Measurements from ENCODE around the gene PBLD.

- TF ChIP-seq, protein P1, sequence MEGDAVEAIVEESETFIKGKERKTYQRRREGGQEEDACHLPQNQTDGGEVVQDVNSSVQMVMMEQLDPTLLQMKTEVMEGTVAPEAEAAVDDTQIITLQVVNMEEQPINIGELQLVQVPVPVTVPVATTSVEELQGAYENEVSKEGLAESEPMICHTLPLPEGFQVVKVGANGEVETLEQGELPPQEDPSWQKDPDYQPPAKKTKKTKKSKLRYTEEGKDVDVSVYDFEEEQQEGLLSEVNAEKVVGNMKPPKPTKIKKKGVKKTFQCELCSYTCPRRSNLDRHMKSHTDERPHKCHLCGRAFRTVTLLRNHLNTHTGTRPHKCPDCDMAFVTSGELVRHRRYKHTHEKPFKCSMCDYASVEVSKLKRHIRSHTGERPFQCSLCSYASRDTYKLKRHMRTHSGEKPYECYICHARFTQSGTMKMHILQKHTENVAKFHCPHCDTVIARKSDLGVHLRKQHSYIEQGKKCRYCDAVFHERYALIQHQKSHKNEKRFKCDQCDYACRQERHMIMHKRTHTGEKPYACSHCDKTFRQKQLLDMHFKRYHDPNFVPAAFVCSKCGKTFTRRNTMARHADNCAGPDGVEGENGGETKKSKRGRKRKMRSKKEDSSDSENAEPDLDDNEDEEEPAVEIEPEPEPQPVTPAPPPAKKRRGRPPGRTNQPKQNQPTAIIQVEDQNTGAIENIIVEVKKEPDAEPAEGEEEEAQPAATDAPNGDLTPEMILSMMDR (IDR thresholded peaks at IDR 0.05), result no peak
- TF ChIP-seq POLR2A (IDR thresholded peaks at IDR 0.05; ENCODE audit: low read length), result no peak
- no peak for TF ChIP-seq EP300 (IDR thresholded peaks at IDR 0.05)
- no peak for TF ChIP-seq REST (IDR thresholded peaks at IDR 0.05)
- TF ChIP-seq CHD2 (IDR thresholded peaks at IDR 0.05; ENCODE audit: low read length, partially characterized antibody), result no peak
- no peak for TF ChIP-seq CHD4 (IDR thresholded peaks at IDR 0.05; ENCODE audit: borderline replicate concordance)
- TF ChIP-seq HOXA7 (CRISPR knock-in tag; IDR thresholded peaks at IDR 0.05), result no peak
Measured at GRCh38 chr10:68235581-68235980, 97.1 kb downstream of the PBLD start.

Measured in A549 (cell line).